ENCODE measurements around the gene HGF. TPM values are rescaled to one million over a fixed set of nuclear protein-coding genes. Genes with fewer than 3 reads are reported as not detected.

The HGF gene
- total and polyA plus RNA-seq, 2 of the 8 experiments (the other 6 are each of a cell fraction or from before 2014, with no cell fraction given) = 0.05 to 0.60 TPM

DNA sequence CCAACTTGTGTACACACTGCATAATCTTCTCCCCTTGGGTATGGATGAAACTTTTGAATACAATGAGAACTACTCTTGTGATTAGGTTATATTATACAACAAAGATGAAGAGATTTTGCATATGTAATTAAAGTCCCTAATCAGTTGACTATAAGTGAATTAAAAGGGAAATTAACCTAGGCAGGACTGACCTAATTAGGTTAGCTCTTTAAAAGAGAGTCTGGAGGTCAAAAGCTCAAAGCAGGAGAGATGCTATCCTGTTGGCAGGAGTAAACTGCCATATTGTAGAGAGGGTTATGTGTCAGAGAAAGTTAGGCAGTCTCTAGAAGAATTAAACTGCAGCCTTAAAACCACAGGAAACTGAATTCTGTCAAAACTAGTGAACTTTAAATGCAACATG lies 29.4 kb downstream of the HGF start (continued):
- TF ChIP-seq GTF2F1 (IDR thresholded peaks at IDR 0.05; ENCODE audit: borderline replicate concordance, low read depth, low read length) (no peak), EZH2 (IDR thresholded peaks at IDR 0.05; ENCODE audit: low read depth, low read length, severe bottlenecking) (no peak)
